SK-N-SH (cell line): ENCODE results near the gene SMIM14. TPM values are rescaled to one million over a fixed set of nuclear protein-coding genes. Genes with fewer than 3 reads are reported as not detected.

Experiments
- CTCF ChIA-PET: fragments of 300-600, 350-600 bp; formaldehyde crosslinking; extraction: SDS; loops from one replicate; lab custom pipeline; 2021; lab: Yijun Ruan, JAX
- POLR2A ChIA-PET: fragments of 350-600 bp; sonication (Branson Sonifier 250); formaldehyde crosslinking; extraction: SDS; loops from one replicate; lab custom pipeline; 2020; ENCODE audit warnings: antibody characterized with exemption, inconsistent platforms; lab: Yijun Ruan, JAX
- DNase-seq: peaks from one replicate; pipeline ENCODE4 v3.0.0; 2012
- H2AFZ ChIP-seq: fragments of 200-600 bp; sonication (generic); 2 replicates; pipeline ENCODE4 v1.8.1; 2016; ENCODE audit warnings: antibody characterized with exemption, mild to moderate bottlenecking, low read depth
- H3F3A ChIP-seq: fragments of 200-600 bp; sonication (generic); replicated peaks from 2 replicates; pipeline ENCODE3; 2016; ENCODE audit warnings: antibody characterized with exemption, mild to moderate bottlenecking; ENCODE audit not compliant: insufficient read depth
- H3K27ac ChIP-seq, 2 experiments: fragments of 200-500 bp in 1 of 2; fragments of 200-600 bp in 1 of 2; sonication (Bioruptor generic) in 1 of 2; sonication (generic), shearing (Covaris generic) in 1 of 2; 2 replicates each; pipeline versions ENCODE4 v1.5.1 to v1.6.1; 2014 to 2016; ENCODE audit warnings: low read depth in 2 of 2, inconsistent platforms in 1 of 2, low read length in 1 of 2, mild to moderate bottlenecking in 1 of 2, mixed read lengths in 1 of 2
- H3K27me3 ChIP-seq: fragments of 200-600 bp; sonication (generic), shearing (Covaris generic); 2 replicates; pipeline ENCODE4 v1.6.1; 2016; ENCODE audit warnings: mixed run types; ENCODE audit not compliant: insufficient read depth
- H3K36me3 ChIP-seq, 2 experiments: fragments of 200-500 bp in 1 of 2; fragments of 200-600 bp in 1 of 2; sonication (Bioruptor generic) in 1 of 2; sonication (generic) in 1 of 2; replicated peaks in 1 of 2; 2 replicates each; pipeline versions ENCODE3 to v1.5.1; 2014 to 2016; ENCODE audit warnings: low read length in 1 of 2, mild to moderate bottlenecking in 1 of 2; ENCODE audit not compliant: insufficient read depth in 2 of 2, control insufficient read depth in 1 of 2
- H3K4me1 ChIP-seq, 2 experiments: fragments of 200-500 bp in 1 of 2; fragments of 200-600 bp in 1 of 2; sonication (Bioruptor generic) in 1 of 2; sonication (generic), shearing (Covaris generic) in 1 of 2; 2 replicates each; pipeline versions ENCODE4 v1.5.1 to v1.6.1; 2014 to 2016; ENCODE audit warnings: low read depth in 1 of 2, low read length in 1 of 2, mixed run types in 1 of 2; ENCODE audit not compliant: insufficient read depth in 2 of 2, control insufficient read depth in 1 of 2
- H3K4me2 ChIP-seq: fragments of 200-600 bp; sonication (generic), shearing (Covaris generic); 2 replicates; pipeline ENCODE4 v1.6.1; 2017; ENCODE audit warnings: mixed run types
- H3K4me3 ChIP-seq, 2 experiments: fragments of 200-500 bp in 1 of 2; fragments of 200-600 bp in 1 of 2; sonication (Bioruptor generic) in 1 of 2; sonication (generic), shearing (Covaris generic) in 1 of 2; 2 replicates each; pipeline versions ENCODE4 v1.5.1 to v1.8.1; 2014 to 2016; ENCODE audit warnings: low read depth in 2 of 2, inconsistent platforms in 1 of 2, low read length in 1 of 2, mild to moderate bottlenecking in 1 of 2, mixed read lengths in 1 of 2, moderate library complexity in 1 of 2
- H3K79me2 ChIP-seq: fragments of 200-600 bp; sonication (generic); 2 replicates; pipeline ENCODE4 v1.8.1; 2017; ENCODE audit warnings: mild to moderate bottlenecking; ENCODE audit not compliant: insufficient read depth
- H3K9ac ChIP-seq: fragments of 200-600 bp; sonication (generic); 2 replicates; pipeline ENCODE4 v1.6.1; 2017; ENCODE audit warnings: mixed run types
- H3K9me2 ChIP-seq: fragments of 200-600 bp; sonication (generic); 2 replicates; pipeline ENCODE4 v1.6.1; 2017; ENCODE audit warnings: mixed run types
- H3K9me3 ChIP-seq: fragments of 200-600 bp; sonication (generic); 2 replicates; pipeline ENCODE4 v1.6.1; 2017; ENCODE audit warnings: mixed run types, mild to moderate bottlenecking, moderate library complexity
- H4K20me1 ChIP-seq: fragments of 200-600 bp; sonication (generic); 2 replicates; pipeline ENCODE4 v1.6.1; 2017; ENCODE audit warnings: mild to moderate bottlenecking, mixed run types; ENCODE audit not compliant: insufficient read depth
- CTCF ChIP-seq: fragments of 200-600 bp; sonication (generic); IDR thresholded peaks from 2 replicates; pipeline ENCODE4 v1.6.1; 2017; ENCODE audit warnings: antibody characterized with exemption, mild to moderate bottlenecking, moderate library complexity
- EP300 ChIP-seq, 2 experiments: IDR thresholded peaks; 2 replicates each; pipeline versions ENCODE4 v1.4.0 to v1.6.1; 2012; ENCODE audit warnings: borderline replicate concordance in 1 of 2, low read depth in 1 of 2, low read length in 1 of 2
- FOXM1 ChIP-seq: IDR thresholded peaks from 2 replicates; pipeline ENCODE4 v1.4.0; 2012; ENCODE audit warnings: low read depth, mild to moderate bottlenecking
- GABPA ChIP-seq: IDR thresholded peaks from 2 replicates; pipeline ENCODE4 v1.4.0; 2012; ENCODE audit warnings: low read depth, mild to moderate bottlenecking
- MAX ChIP-seq: IDR thresholded peaks from 2 replicates; pipeline ENCODE4 v1.4.0; 2012; ENCODE audit warnings: low read depth
- NFIC ChIP-seq: IDR thresholded peaks from 2 replicates; pipeline ENCODE4 v1.4.0; 2012; ENCODE audit warnings: borderline replicate concordance
- POLR2AphosphoS5 ChIP-seq: IDR thresholded peaks from 2 replicates; pipeline ENCODE4 v1.6.1; 2012; ENCODE audit warnings: low read depth, low read length
- RCOR1 ChIP-seq: fragments of 150-350 bp; IDR thresholded peaks from 2 replicates; pipeline ENCODE4 v1.6.1; 2017; ENCODE audit warnings: antibody characterized with exemption, low read length
- REST ChIP-seq: IDR thresholded peaks from 2 replicates; pipeline ENCODE4 v1.6.1; 2012; ENCODE audit warnings: mild to moderate bottlenecking, low read depth, low read length, moderate library complexity
- RXRA ChIP-seq: IDR thresholded peaks from 2 replicates; pipeline ENCODE4 v1.4.0; 2012; ENCODE audit warnings: low read depth, mild to moderate bottlenecking, borderline replicate concordance
- SIN3A ChIP-seq: IDR thresholded peaks from 2 replicates; pipeline ENCODE4 v1.6.1; 2012; ENCODE audit warnings: low read depth, mild to moderate bottlenecking, low read length, moderate library complexity, borderline replicate concordance
- SMC3 ChIP-seq: IDR thresholded peaks from 2 replicates; pipeline ENCODE4 v1.6.1; 2012; ENCODE audit warnings: low read depth, low read length, improper control_type of control experiment
- USF1 ChIP-seq: IDR thresholded peaks from 2 replicates; pipeline ENCODE4 v1.4.0; 2012; ENCODE audit warnings: low read depth, borderline replicate concordance
- USF2 ChIP-seq: fragments of 150-350 bp; IDR thresholded peaks from 2 replicates; pipeline ENCODE4 v1.6.1; 2017; ENCODE audit warnings: antibody characterized with exemption, low read length, low read depth, borderline replicate concordance
- WGBS: methylation state at CpG from one replicate; pipeline ENCODE4 v1.1.6; 2017; ENCODE audit warnings: low lambda C conversion rate; 5-methylcytosine and 5-hydroxymethylcytosine counted together
- polyA plus RNA-seq, 3 experiments: library from polyadenylated mRNA; depleted of rRNA; stranded (reverse); fragments of >200 nt; gene quantifications; 2 replicates each; pipeline ENCODE4 v1.2.3, GENCODE V29; 2012

SMIM14 gene
- polyA plus RNA-seq, 1 of the 3 experiments (the other 2 are of a cell fraction), result 12.6 TPM

- no peaks in the 10 kb centered on the region for H3K9me2 ChIP-seq
- H3K27ac ChIP-seq, result no peak overlapping the region
- no peaks in the 10 kb centered on the region for H3K36me3 ChIP-seq
- CTCF ChIA-PET, result interaction anchor here (1.6 kb wide), 1 partner anchor 186 kb away, joined by 3 read pairs; no protein-coding TSS in a partner anchor
- no peaks in the 10 kb centered on the region for H4K20me1 ChIP-seq
- no peaks in the 10 kb centered on the region for H3K79me2 ChIP-seq
- H3K9me3 ChIP-seq, result no peaks in the 10 kb centered on the region
- H3K4me2 ChIP-seq, result no peak overlapping the region
- no peaks in the 10 kb centered on the region for H3K27me3 ChIP-seq
- POLR2A ChIA-PET, result no interaction called here
- no peak overlapping the region for H2AFZ ChIP-seq
- peaks cover 5% of the 10 kb centered on the region for H3F3A ChIP-seq
- no peak overlapping the region for H3K9ac ChIP-seq
- 86% methylated on average over 3 of the region's 3 CpGs for WGBS
- H3K4me3 ChIP-seq, result no peak overlapping the region
- H3K4me1 ChIP-seq, result no peaks in the 10 kb centered on the region
- DNase-seq, result no peak
- TF ChIP-seq CTCF (no peak), GABPA (no peak), SMC3 (no peak), MAX (no peak), REST (no peak), POLR2AphosphoS5 (no peak)
Measured at GRCh38 chr4:39655876-39656275, 17.2 kb upstream of the SMIM14 start.

GRCh38 chr4:39655211-39655610 lies 16.5 kb upstream of the SMIM14 start:
- Histone ChIP-seq H3K4me2 (no peak overlapping the region), H3K9ac (no peak overlapping the region), H3K9me3 (no peaks in the 10 kb centered on the region), H3F3A (peaks cover under 1% of the 10 kb centered on the region), H2AFZ (no peak overlapping the region), H3K4me1 (no peaks in the 10 kb centered on the region), H3K27me3 (no peaks in the 10 kb centered on the region), H3K79me2 (no peaks in the 10 kb centered on the region), H4K20me1 (no peaks in the 10 kb centered on the region), H3K4me3 (no peak overlapping the region), H3K9me2 (no peaks in the 10 kb centered on the region), H3K36me3 (no peaks in the 10 kb centered on the region), H3K27ac (no peak overlapping the region)
- CTCF ChIA-PET, result no interaction called here
- no peak for DNase-seq
- POLR2A ChIA-PET, result no interaction called here
- TF ChIP-seq EP300 (IDR thresholded peaks at IDR 0.05; ENCODE audit: borderline replicate concordance in 1 of 2, low read depth in 1 of 2, low read length in 1 of 2), result no peak
- no peak for TF ChIP-seq FOXM1
- TF ChIP-seq NFIC, result no peak
- no peak for TF ChIP-seq USF2
- no peak for TF ChIP-seq USF1
- no peak for TF ChIP-seq RCOR1
- TF ChIP-seq CTCF, result no peak
- no peak for TF ChIP-seq MAX
- no peak for TF ChIP-seq RXRA
- no peak for TF ChIP-seq SIN3A
